NCI-H1105 treated with DMSO at 0.1 percent for 48 hours (cell line): ENCODE data around the gene MARCHF11.

Experiments used
- DNase-seq: peaks from one replicate; lab custom pipeline; 2025; lab: John Stamatoyannopoulos, UW

The MARCHF11 gene, protein sequence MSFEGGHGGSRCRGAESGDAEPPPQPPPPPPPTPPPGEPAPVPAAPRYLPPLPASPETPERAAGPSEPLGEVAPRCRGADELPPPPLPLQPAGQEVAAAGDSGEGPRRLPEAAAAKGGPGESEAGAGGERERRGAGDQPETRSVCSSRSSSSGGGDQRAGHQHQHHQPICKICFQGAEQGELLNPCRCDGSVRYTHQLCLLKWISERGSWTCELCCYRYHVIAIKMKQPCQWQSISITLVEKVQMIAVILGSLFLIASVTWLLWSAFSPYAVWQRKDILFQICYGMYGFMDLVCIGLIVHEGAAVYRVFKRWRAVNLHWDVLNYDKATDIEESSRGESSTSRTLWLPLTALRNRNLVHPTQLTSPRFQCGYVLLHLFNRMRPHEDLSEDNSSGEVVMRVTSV

DNA sequence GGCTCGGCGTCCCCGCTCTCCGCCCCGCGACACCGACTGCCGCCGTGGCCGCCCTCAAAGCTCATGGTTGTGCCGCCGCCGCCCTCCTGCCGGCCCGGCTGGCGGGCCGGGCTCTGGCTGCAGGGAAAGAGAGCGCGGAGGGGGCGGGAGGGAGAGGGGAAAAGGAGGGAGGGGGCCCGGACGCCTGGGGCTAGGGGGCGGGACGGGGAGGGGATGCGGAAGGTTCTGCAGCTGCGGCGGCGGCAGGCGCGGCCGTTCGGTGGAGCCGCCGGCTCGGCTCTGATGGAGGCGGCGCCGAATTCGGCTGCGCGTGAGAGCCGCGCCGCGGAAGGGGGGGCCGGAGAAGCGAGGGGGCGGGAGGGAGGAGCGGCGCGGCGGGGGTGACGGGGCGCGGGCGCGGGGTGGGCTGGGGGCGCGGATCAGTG lies at the start of gene MARCHF11:
MARCHF11 (minus strand) TSS at position 281 of the 425 bp plus-strand sequence; CDS start at position 65, 216 bp downstream.
- DNase-seq: peak; percentile 42

GRCh38 chr5:16225927-16226326 lies 46.3 kb upstream of the MARCHF11 start:
- no peak for DNase-seq

DNA sequence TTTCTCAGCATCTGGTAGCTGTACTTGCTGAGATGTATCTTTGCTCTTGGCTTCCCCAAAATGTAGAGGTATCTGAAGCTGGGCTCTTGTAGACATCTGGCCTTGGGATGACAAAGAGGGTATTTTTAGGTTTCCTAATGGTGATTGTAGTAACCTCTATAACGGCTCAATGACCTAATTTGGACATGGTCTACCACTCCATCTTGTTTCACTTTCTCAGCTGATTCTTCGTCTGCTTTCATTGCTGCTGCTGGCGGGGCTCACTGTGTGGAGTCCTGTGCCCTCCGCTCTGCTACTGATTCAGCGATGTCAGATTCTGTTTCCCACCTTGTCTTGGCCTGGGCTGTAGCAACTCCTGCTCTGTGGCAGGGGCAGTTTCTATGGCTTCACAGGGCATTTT lies 12.7 kb upstream of the MARCHF11 start:
- DNase-seq: no peak

- DNase-seq: no peak
These were observed 1.1 kb upstream of the MARCHF11 start for GRCh38 chr5:16180789-16181082.

GRCh38 chr5:16179936-16180788 lies 571 bp upstream of the MARCHF11 start:
- no peak for DNase-seq

DNA sequence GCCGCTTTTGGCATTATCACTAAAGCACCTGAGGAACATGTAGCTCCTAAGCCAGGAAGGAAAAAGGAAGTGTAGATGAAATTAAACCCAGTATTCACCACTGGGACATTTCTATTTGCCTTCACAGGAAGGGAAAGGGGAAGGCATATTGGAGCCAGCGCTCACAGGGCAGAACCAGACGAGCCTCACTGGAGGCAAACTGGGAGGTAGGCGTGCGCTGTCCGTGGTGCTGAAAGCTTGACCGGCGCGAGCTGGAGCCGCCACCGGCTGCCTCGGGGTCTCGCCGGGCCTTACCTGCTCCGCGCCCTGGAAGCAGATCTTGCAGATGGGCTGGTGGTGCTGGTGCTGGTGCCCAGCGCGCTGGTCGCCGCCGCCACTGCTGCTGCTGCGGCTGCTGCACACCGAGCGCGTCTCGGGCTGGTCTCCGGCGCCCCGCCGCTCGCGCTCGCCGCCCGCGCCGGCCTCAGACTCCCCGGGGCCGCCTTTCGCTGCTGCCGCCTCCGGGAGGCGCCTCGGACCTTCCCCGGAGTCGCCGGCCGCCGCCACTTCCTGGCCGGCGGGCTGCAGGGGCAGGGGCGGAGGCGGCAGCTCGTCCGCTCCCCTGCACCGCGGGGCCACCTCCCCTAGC lies 732 bp downstream of the MARCHF11 start:
- peak; percentile 48 for DNase-seq

DNA sequence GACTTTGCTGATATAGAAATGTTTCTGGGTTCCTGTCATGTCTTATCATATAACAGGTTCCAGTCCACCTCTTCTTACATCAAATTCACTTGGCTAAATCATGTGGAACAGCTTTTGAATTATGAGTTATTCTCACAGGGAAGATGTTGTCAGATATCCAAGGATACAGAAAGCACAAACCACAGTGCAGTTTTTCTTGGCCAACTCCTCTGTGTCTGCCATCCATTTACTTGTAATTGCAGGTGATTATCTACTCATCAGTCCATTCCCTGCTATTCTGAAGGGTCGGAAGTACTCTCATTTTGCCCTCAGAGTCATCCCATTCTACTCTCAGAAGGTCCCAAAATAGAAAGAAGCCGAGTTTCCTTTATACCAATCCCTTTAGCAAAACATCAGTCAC lies 10.0 kb downstream of the MARCHF11 start:
- DNase-seq: peak; percentile 83

DNA sequence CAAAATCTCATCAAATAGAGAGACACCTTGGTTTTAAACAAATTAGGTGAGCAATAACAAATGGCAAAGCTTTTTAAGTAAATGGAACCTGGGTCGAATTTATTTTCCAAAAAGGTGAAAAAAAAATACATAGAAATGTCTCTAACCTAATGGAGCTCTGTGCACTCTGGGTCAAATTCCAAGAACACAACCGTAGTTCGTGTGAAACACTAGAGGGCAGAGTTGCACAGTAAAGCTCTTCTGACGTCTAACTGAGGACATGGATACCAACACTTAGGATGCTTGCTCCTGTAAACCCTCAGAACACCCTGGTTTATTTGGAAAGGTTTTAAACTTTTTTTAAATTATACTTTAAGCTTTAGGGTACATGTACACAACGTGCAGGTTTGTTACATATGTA lies 18.9 kb downstream of the MARCHF11 start:
- DNase-seq: peak; percentile 80

DNA sequence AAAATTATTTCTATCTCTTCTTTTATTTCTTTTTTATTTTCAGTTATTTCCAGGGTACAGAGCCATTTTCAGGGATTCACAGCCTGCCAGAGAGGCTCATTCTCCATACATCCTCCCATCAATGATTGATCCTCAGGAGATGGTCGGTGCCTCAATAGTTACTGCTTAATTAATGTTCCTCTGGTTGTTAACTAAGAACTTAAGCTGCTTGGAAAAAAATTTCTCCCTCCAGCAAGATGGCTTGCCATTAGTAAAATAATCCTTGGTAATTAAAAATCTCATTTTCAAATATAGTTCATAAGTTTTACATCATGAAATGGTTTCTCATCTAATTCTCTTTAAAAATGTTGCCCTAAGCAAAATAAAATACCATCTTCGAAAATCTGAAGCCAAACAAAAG lies 20.0 kb downstream of the MARCHF11 start:
- DNase-seq: no peak

DNA sequence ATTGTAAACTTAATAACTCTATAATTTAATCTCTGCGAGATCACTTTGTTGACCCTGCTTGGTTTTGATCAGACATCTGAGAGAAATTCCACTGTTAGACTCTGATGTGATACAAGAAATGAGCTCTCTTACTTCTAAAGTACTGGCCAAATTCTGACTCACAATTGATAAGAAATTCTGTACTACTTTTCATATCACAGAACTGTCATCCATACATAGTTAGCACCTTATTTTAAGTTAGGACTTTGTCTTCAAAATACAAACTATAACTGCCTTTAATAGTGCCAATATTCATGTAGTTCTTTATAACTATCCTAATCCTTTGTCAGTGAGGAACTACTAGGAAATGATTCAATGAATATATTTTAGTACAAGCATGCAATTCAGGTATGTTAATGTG lies 23.4 kb downstream of the MARCHF11 start:
- no peak for DNase-seq

DNA sequence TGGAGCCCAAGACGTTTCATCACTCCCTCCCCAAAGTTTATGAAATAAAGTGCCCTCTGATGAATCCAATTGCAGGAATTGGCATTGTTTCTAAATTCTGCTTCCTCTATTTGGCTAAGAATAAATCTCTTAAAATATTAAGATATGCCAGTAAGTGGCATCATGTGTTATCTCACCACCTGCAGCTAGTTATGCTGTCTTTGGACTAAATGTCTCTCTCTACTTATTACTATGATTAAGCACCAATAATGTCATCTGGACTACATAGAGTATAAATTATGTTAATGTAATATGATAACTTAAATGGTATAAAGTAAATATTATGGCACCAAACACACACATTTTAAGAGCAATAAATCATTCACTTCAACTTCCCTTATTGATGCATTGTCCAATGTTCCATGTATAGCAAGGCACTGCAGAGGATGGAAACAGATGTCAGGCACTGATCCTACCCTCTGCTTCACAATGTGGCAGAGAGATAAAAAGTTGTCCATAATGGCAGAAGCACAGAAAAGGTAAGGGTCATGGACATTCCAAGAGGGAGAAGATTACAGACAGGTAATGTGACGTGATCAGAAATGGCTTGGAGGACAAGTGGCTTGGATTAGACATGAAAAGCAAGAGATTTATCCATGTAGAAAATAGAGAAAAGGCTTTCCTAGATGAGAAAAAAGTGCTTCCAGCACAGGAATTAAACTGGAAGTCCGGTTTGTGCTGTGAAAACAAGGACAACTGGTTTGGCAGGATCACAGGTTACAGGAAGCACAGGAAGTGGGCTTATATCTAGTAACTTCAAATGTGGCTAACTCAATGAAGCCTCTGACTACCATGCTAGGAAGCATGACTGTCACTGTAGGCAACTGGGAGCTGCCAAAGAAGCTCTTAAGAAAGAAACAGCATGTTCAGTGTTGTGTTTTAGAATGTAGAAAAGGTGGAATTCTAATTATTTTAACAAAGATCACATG lies 26.7 kb downstream of the MARCHF11 start:
- peak; percentile 89 for DNase-seq

GRCh38 chr5:16149621-16150020 lies 30.0 kb downstream of the MARCHF11 start:
- no peak for DNase-seq

GRCh38 chr5:16147179-16147900 lies 32.3 kb downstream of the MARCHF11 start:
- no peak for DNase-seq

DNA sequence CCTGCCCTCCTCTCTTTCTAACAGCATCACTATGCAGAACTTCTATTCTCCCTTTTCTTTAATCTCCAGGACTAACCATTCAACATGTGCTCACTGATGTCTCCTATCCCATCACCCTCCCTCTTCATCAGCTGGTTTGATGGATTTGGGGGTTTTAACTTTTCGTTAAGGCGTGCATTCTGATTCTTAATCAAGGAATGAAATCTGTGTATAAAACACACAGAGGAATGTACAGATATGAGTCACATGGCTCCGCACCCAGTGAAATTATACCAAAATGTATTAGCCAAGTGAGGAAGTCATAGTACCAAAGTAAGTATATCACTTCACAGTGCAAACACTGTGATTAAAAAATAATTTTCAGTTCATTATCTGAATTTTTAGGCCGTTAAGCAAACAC lies 35.2 kb downstream of the MARCHF11 start:
- no peak for DNase-seq

DNA sequence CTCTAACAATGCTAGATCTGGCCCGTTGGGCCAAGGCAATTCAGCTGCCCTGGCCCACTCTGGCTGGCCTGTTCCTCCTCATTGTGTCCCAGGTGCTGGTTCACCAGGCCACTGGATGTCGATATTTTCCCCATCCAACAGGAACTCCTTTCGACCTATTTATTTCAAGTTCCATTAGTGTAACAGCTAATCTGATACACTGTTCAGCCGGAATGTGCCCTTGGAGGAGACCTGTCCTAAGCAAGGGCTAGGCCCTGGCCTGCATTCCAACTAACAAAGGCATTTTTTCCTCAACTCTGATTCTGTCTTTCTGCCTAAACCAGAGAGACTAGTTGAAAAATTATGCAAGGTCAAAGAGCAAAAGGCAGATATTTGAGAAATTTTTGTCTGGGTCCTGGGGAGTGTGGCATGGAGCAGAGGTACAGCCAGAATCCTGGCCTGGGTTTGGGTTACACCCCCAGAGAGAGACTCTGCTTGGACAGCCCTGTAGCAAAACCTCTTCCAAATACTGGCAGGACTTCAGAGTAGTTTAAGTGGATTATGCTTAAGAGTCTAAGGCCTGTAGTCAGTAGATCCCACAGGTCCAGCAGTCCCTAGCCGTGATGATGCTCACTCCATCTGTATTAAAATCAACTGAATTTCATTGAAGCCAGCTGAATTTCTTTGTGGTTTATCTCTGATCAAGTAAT lies 36.1 kb downstream of the MARCHF11 start:
- no peak for DNase-seq

DNA sequence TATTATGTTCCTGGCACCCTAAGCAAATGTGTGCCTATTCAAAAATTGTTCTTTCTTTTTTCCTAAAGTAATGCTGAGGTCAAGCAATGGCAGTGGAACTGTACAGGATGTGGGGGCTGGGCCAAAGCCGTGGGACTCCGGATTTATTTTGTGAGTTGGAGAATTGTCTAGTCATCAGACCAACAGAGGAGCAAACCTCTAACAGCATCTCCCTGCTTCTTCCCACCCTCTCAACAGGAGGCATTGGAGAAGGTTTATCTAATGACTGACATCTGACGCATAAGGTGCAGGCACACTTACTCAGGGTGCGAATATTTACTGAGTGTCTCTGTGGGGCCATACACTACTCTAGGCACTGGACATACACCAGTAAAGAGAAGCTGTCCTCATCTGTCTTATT lies 38.6 kb downstream of the MARCHF11 start:
- DNase-seq: no peak

DNA sequence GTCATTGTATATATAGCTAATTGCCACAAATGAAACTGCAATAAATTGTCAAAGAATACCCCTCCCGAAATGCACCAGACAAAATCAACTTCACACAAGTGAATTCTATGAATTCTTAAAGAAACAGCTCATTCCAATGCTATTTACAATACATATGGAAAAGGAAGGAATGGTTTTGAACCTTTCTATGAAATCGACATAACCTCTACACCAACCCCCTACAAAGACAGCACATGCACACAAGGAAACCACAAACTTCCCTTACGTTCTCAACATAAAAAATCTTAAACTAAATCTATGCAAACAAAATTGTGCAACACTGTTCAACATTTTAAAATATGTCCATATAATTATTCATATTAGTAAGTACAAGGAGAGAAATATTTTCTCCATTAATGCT lies 39.2 kb downstream of the MARCHF11 start:
- DNase-seq: no peak

- no peak for DNase-seq
These were observed 42.4 kb downstream of the MARCHF11 start for GRCh38 chr5:16137177-16137576.

GRCh38 chr5:16135506-16135905 lies 44.1 kb downstream of the MARCHF11 start:
- DNase-seq: no peak

GRCh38 chr5:16135003-16135402 lies 44.6 kb downstream of the MARCHF11 start:
- no peak for DNase-seq
